NCI-H524 (cell line): Measurements from ENCODE around the gene AP3M1.
"Not testable (repeated sequence)": the region's sequence is repeated elsewhere in the genome, so short reads cannot be mapped to it uniquely, and the experiment has no call there.

Experiments
- DNase-seq, 2 experiments: peaks; one replicate each; lab custom pipeline; 2025; lab: John Stamatoyannopoulos, UW

Gene AP3M1, protein sequence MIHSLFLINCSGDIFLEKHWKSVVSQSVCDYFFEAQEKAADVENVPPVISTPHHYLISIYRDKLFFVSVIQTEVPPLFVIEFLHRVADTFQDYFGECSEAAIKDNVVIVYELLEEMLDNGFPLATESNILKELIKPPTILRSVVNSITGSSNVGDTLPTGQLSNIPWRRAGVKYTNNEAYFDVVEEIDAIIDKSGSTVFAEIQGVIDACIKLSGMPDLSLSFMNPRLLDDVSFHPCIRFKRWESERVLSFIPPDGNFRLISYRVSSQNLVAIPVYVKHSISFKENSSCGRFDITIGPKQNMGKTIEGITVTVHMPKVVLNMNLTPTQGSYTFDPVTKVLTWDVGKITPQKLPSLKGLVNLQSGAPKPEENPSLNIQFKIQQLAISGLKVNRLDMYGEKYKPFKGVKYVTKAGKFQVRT

GRCh38 chr10:74150204-74150989 is at the start of gene AP3M1:
Gene AP3M1 (minus strand): TSS chr10:74150828. CDS start chr10:74138379, 12,449 bp downstream.
- DNase-seq: peak; percentile 80 to 81

- no peak for DNase-seq
Observed at GRCh38 chr10:74199315-74199714, 48.7 kb upstream of the AP3M1 start.

DNA sequence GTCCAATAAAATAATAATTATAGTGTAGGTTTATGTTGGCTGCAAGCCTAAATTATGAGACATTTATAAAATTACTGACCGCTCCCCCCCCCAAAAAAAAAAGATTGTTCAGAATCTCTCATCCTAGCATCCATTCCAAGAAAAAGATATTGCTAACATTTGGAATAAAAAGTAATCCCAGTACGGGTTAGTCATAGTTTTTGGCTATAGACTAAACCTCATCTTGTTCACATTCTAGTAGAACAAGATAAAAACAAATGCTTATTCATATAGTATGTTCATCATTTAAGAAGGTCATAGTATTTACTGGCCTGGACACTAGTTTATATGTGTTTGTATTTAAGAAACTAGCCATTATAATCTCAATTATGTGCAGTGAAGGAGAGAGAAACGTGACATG is 44.4 kb upstream of the AP3M1 start:
- DNase-seq: no peak

DNA sequence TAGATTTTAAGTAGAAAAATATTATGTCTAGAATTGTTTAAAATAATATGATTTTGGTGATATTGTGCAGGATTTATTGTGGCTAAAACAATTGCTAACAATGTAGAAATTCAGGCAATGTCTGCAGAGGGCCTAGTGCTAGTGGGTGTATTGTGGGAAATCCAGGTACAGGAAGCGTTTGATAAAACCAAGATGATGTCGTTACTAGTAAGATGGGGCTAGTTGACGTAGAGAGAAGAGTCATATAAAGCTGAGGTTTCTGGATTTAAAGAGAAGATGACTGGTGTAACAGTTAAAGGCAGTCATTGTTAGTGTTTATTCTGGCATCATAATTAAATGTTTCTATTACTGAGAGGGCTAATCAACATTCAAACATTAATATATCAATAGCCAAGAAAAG is 43.9 kb upstream of the AP3M1 start:
- no peak for DNase-seq

GRCh38 chr10:74190494-74190893 is 39.9 kb upstream of the AP3M1 start:
- DNase-seq: no peak

DNA sequence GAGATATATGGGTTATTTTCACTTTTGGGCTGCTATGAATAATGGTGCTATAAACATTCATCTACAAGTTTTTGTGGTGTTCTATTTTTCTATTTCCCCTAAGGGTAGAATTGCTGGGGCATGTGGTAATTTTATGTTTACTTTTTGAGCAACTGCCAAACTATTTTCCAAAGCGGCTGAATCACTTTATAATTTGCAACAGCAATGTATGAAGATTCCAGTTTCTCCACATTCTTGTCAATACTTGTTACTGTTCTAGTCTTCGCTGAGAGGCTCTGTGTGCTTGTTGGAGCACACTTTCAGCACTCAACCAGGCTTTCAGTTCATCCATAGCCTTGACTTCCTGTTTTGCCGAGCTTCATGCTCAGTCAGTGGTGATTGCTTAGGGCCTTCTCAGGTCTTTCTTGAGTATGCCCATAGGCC is 39.4 kb upstream of the AP3M1 start:
- DNase-seq: no peak

- not testable (repeated sequence) for DNase-seq
Observed at GRCh38 chr10:74188617-74189016, 38.0 kb upstream of the AP3M1 start.

DNA sequence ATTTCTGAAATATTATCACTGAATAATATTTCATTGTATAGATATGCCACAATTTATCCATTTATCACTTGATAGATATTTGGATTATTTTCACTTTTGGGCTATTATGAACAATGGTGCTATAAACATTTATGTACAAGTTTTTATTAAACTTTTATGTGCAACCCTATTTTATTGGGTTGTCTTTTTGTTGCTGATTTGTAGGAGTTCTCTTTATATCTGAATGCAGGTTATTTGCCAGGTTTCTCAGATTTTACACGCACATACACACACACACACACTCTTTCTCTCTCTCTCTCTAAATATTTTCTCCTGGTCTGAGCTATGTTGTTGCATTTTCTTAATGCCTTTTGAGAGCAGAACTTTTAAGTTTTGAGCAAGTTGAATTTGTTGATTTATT is 36.6 kb upstream of the AP3M1 start:
- DNase-seq: no peak

DNA sequence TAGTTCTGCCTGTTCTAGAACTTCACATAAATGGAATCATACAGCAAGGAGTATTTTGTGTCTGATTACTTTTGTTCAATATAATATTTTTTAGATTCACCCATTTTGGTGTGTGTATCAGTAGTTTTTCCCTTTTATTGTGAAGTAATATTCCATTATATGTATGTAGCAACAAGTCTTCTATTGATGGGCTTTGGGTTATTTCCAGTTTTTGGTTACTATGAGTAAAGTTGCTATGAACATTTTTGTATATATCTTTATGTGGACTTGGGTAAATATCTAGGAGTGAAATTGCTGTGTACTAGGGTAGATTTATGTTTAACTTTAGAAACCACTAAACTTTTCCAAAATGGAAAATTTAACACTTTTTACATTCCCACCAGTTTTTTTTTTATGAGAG is 36.0 kb upstream of the AP3M1 start:
- DNase-seq: no peak

GRCh38 chr10:74179111-74179710 is 28.6 kb upstream of the AP3M1 start:
- no peak for DNase-seq

DNA sequence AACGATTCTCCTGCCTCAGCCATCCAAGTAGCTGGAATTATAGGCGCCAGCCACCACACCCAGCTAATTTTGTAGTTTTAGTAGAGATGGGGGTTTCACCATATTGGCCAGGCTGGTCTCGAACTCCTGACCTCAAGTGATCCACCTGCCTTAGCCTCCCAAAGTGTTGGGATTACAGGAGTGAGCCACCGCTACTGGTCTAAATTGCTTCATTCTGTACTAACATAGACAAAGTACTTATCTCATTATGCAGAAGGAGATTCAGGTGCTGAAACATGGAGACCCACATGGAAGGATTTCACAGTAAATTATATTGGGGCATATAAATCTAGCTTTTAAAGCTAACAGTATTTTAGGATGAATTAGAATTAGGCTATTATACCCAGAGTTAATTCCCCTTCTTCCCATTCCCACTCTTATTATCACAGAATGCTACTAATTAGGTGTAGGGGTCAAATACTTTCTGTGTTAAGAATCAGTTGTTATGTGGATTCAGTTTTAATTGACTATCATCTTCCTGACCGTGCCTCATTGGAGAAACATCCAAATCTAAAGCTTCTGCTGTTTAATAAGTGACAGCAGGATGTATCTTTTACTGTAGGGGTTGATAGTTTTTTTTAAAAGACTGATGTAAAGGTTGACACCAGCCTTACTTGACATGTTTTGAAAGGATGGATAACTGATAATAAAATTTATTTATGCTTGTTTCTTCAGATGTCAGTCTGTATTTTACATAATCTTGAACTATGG is 27.6 kb upstream of the AP3M1 start:
- no peak for DNase-seq

DNA sequence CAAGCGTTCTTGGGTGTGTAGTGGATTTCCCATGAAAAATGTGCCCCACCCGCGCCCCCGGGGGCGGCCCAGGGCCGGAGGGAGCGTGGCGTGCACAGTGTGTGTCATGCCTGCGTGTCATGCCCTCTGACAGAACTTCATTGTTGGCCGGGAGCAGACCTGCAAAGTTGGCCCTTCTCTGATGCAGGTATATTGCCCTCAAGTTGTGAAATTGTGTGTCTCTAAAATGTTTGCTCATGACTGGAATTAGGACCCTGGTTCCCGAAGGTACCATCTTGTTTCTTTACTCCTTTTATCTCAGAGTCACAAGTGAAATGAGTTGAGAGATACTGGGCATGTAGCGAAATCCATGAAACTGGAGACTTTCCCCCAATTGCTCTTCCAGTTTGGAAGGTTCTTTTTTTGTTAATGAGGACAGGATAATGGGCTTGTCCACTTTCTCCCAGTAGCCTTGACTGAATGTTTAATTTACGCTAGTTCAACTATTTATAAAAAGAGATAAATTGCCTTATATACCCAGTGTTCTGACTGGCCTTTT is 26.6 kb upstream of the AP3M1 start:
- DNase-seq: no peak

DNA sequence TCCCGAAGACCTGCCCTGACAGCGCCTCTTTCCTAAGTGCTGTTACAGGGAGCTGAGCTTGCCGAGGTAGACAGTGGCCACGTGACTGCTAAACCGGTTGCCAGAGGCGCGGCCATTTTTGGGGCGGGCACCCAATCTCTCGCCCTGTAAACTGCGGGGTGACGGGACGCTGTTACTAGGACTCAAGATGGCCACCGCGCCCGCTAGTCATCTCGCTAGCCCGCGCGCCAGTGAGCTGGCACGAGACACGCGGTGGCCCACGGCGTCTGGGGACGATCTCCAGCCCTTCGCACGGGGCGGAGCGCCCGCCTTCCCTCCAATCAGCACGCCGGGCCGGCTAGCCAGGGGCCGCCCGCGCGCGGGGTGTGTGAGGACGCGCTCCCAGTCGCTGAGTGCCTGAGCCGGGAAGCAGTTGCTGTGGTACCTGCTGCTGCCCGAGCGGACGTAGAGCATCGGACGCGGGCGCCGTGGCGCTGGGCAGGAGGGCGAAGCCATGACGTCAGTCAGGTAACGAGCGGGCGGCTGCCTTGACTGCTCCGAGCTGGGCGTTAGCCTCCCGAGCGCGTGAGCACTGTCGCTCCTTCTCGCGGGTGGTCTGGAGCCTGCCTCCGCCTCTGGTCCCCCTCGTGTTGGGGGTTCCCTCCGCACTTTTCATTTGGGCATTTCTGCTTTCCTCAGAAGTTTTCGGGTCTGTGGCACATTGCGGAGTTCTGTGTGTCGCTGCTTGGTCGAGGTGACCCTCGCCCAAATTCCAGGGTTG is 25.9 kb upstream of the AP3M1 start:
- DNase-seq: peak; percentile 67 to 89

DNA sequence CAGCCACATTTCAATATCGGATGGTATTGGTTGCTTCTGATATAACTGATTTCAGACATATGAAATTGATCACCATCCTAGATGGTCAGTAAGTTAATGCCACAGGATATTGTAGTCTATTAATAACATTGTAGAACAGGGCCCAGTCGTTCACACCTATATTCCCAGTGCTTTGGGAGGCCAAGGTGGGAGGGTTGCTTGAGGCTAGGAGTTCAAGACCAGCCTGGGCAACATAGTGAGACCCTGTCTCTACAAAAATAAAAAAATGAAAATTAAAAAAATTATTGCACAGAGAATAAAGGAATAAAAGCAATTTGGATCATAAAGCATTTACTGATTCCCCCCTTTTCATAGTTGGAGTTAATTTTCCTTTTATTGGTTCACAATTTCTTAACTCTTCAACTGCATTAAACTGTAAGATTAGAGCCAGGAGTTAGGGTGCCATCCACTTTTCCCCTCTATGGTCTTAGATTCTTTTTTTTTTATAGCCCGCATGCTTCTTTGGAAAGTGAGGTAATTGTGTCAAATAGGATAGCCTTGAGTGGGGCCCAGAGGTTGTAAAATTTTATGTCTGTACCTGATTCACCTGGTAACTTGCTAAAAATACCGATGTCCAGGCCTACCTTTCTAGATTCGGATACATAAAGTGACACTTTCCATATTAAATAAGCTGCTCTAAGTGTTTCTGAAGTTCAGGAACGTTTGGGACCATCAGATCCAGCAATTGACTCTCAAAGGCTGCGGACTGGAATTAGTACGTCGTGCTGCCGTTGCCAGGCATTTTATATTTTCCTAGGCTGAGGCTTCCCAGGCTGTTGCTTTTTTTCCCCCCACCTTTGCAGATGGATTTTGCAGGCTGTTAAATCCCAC is 25.1 kb upstream of the AP3M1 start:
- DNase-seq: no peak

DNA sequence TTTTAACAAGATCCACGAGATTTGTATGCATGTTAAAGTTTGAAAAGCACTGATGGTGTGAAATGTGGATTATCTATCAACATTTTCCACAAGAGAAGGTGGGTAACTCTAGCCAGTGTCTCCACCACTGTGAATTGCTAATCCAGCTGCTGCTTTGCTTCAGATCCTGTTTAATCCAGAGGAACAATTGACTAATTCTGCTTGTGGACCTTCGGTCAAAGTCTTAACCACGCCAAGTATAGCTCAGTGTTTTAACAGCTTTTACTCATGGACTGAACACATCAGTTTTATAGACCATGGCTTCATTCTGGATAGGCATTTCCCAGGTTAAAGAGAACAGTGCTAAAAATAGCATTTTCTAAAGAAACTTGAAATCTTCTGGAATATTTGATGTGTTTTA is 23.9 kb upstream of the AP3M1 start:
- no peak for DNase-seq

- DNase-seq: no peak
Observed at GRCh38 chr10:74171625-74172024, 21.0 kb upstream of the AP3M1 start.

GRCh38 chr10:74167443-74167842 is 16.8 kb upstream of the AP3M1 start:
- no peak for DNase-seq

DNA sequence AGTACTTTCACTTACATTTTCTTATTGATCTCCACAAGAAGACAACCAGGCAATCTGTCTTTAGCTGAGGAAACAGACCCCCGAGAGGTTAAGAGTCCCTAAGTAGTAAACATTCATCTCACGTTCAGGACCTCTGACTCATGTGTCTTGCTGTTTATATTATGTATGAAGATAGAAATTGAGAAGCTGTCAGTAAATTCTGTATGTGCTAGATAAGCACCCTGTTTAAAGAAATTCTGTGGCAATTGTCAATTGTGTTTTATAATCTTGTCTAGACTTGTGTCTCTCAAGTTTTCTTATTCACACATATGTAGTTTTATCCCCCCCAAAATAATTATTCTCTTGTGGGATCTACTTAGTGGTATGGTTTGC is 14.9 kb upstream of the AP3M1 start:
- no peak for DNase-seq

DNA sequence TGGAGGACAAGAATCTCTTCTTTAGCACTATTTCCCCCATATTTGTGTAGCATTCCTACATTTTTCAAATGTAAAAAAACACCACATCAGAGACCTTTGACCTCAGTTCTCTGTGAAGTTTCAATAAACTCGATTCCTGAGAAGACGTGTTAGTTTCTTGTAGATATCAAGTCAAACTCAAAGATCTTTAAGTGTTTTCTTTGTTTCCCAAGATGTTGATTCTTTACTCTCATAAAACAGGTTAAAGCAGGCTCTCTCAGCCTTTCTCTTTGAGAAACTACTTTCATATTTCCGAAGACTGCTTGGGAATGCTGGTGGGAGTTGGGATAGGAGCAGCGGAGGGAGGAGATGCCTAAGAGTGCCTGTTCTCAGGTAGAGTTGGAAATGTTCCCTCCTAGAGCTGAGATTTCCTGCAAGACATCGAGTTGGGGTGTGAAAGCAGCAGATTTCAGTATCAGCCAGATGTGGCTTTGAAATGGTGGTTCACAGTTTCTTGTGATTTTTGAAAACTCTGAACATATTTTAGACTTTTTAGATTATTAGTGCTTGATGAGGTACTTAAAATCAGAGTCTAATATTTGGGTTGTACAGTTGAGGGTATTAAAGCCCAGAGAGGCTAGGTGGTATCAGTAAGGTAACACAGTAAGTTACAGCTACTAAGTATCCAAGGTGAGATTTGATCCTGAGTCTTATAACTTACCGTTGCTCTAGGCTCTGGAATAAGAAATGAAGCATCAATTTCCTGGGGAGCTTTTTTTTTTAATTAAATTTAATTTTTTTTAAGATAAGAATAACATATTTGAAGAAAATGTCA is 14.3 kb upstream of the AP3M1 start:
- no peak for DNase-seq
